NCI-H1092 treated with DMSO at 0.1 percent for 48 hours (cell line): Measurements from ENCODE around the gene NDUFS7.

Experiments
- DNase-seq: peaks from one replicate; lab custom pipeline; 2025; lab: John Stamatoyannopoulos, UW

NDUFS7 gene

DNA sequence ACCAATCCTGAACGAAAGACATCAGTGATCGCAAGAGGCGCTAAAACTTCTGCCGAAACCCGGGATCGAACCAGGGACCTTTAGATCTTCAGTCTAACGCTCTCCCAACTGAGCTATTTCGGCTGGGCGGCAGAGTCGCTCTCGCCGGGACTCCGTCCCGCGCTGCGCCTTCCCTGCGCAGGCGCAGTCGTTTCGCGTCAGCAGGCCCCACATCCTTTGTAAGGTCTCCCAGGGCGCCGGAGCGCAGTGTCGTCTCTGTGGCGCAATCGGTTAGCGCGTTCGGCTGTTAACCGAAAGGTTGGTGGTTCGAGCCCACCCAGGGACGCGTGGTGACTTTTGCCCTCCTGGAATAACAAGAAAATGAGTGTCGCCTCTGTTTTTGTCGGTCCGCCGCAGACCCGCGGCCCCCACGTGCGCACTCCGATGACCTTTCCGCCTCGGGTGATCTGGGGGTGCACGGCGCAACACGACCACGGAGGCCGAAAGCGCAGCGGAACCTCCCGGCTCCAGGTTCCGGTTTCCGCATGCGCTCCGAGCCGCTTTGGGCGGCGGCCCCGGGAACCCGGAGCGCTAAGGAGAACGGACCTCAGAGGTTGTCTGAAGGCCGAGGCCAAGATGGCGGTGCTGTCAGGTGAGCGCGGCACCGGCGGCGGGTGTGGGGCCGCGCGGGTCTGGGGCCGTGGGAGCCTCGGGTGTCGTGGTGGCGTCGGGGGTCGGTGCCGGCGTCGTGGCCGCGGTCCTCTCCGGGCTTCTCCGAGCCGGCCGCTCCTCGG, at the start of gene NDUFS7:
NDUFS7 (plus strand) TSS at position 596 of the 773 bp plus-strand sequence; CDS start at position 616, 20 bp downstream.
- peak; percentile 90 for DNase-seq

DNA sequence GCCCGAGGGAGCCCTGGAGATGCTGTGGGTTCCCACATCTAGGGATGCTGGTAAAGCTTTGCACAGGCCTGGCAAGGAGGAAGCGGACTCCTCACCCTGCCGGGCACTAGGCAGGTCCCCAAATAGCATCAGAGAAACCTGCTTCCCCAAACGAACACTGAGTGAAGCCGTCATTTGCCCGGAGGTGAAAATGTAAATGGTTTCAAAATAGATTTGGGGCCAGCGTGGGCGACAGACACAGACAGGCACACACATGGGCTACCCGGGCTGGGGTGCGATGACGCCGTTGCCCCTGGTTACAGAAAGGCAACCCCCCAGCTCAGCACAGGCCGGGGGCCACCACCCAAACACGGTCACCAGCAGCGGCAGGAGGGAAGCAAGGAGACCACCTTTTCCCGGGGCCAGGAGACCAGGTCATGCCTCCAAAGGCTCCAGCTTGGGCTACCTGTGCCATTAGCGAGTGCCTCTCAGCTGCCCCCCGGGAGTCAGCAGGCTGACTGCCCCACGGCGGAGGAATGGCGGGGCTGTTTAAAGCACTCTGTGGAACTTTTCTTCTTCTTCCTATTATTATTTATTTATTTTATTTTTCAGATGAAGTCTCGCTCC, 47.5 kb upstream of the NDUFS7 start:
- no peak for DNase-seq

DNA sequence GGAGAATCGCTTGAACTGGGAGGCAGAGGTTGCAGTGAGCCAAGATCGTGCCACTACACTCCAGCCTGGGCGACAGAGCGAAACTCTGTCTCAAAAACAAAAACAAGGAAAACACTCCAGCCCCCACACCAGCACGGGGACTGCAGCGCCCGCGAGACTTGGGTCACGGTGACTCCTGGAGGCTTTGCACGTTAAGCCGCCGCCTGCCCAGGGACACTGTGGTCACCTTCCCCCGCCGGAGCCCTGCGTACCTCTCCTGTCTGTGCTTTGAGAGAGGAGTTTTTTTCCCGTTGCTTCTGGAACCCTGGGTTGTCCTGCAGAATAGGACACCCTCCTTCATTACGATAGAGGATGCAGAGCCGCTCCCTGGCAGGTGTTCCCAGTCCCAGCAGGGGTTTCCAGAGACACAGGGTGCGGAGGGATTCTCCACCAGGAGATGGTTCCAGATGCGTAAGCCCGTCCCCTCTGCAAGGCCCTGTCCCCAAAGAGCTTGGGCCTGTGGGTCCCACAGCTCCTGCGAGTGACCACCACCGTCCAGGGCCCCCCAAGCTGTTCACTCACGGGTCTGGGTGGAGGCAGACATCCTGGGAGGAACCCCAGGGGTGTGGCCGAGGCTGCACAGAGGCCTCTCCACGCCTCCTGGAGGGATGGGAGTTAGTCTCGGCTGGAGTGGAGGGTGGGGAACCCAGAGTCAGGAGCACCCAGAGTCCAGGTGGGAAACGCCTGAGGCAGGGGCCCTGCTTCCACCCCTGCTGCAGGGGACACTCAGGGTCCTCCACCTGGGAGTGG, 42.8 kb upstream of the NDUFS7 start:
- DNase-seq = no peak

DNA sequence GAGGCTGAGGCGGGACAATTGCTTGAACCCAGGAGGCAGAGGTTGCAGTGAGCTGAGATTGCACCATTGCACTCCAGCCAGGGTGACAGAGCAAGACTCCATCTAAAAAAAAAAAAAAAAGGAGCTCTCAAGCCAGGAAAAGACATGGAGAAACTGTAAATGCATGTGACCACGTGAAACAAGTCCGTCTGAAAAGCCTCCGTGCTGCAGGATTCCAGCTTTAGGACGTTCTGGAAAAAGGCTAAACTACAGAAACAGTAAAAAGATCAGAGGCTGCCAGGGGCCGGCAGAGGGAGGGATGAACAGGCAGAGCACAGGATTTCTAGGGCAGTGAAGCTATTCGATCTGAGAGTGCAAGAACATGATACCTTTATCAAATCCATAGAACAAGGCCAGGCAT, 40.7 kb upstream of the NDUFS7 start:
- no peak for DNase-seq

DNA sequence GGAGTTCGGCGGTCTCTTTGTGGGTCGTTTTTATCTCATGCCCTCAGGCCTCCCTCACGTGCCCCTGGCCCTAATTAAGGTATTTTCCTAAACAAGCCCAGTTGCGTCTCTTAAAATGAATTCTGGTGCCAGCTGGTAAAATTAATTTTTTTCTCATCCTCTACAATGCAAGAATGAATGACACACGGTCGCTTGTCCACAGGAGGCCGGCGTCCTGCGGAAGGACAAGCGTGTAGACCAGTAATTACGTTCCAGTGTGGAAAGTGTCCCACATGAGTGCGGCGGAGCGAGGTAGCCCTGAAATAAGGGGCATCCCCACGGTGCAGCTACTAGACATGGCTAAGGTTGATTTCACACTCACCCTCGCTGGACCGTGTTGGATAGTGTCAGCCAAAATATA, 34.5 kb upstream of the NDUFS7 start:
- DNase-seq = no peak

DNA sequence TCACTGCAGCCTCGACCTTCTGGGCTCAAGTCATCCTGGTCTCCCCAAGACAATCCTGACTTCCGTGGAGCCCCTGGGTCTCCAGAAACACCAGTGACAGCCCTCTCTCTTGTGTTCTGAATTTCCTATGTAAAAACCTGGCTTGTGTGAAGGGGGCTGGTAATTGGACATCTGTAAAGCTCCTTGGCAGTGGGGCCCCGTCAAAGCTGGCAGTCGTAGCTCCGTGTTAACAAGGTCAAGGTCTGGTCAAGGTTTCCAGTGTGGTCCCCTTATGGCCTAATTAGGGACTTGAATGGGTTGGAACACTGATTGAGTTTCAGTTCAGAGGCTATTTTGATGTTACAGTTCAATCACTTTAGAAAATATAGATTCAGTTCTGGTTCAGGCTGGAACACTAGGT, 32.8 kb upstream of the NDUFS7 start:
- no peak for DNase-seq

DNA sequence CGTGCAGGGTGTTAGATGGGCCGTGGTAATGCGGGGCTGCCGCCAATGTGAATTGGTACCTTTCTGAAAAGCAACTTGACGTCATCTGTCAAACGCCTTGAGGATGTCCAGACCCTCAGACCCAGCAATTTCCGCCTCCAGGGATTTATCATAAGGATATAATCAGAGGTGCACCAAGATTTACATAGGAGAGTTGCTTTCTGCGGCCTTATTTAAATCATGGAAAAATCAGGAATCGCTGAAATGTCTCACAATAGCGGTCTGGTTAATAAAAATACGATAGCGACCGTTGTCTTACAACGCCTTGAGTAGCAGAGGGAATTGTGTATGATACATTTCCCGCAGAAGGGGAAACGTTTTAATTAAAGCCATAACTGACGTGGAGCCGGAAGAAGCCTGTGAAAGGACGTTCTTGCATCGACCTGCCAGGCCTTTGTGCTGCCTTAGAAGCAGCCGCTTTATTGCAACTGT, 32.3 kb upstream of the NDUFS7 start:
- no peak for DNase-seq

DNA sequence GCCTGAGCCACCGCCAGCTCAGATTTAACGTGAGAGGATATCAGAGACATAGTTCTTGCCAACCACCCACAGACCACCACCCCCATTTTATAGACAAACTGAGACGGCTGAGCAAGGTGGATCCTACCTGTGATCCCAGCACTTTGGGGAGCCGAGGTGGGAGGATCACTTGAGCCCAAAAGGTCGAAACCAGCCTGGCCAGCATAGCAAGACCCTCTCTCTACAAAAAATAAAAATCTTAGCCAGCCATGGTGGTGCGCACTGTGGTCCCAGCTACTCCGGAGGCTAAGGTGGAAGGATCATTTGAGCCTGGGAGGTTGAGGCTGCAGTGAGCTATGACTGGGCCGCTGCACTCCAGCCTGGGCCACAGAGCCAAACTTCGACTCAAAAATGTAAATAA, 30.6 kb upstream of the NDUFS7 start:
- no peak for DNase-seq

DNA sequence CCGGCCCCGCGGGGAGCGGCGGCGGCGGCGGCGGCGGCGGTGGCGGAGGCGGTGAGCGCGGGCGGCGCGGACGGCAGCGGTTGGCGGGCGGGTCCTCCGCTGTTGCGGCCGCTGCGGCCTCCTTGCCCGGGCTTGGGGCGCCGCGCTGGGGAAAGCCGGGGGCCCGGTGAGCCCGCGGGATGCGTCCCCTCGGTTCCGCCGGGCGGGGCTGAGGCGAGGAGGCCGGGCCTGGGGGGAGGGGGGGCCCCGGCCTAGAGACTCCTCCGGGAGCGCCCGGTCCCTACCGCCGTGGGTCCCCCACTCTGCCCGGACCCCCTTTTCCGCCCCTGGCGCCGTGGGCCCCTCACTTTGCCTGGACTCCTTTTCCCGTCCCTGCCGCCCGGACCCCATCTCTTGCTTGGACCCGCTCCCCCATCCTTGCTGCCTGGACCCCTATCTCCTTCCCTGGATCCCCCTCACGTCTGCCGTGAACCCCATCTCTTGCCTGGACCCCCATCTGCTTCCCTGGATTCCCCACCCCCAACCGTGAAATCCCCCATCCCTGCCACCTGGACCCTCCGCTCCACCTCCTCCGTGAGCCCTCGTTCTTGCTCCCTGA, 28.6 kb upstream of the NDUFS7 start:
- no peak for DNase-seq

DNA sequence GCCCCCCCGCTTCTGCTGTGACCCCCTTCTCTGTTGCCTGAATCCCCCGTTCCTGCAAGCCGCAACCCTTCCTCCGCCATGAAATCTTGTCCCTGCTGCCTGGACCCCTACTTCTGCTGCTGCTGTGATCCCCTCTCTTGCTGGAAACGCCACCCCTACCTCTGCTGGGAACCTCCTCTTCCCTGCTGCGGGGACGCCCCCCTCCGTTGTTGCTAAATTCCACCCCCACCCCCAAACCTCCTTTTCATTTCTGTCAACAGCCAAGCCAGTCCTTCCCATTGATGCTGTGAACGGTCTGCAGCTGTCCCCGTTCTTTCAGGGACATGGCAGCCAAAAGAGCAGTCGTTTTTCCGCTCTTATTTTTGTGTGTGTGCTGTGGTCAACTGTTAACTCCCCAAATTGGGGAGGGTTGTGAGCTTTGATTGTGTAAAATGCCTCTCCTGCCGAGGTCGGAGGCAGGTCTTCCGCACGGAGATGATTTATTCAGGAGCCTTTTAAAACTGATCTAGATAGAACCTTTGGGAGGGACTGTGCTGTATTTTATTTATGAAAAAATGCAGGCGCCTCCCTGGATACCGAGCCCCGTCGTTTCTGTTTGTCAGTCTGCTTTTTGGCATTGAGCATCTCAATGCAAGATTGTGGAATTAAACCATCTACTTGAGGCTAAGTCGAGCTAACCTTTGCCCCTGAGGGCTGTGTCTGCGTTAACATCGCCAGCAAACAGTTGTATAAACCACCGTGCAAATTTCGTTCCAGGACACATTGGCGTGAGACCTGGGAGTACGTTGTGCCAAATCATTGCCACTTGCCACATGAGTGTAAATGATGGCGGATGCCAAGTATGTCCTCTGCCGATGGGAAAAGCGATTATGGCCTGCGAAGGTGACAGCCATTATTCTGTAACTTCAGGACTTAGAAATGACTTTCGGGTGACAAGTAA, 27.9 kb upstream of the NDUFS7 start:
- DNase-seq = peak; percentile 35

DNA sequence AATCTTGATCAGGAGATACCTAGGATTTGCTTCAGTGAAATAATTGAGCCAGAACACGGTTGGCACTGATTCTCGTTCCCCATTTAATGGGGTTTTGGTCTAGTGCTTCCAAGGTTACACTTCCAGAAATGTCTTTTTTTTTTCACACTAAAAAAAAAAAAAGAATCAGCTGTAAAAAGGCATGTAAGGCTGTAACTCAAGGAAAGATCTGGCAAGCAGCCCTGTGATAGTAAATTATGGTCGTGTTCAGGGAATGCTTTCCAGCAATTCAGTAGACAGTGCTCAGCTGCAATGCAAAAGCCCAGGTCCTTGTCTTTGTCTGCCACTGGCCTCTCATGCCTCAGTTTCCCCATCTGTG, 27.2 kb upstream of the NDUFS7 start:
- peak; percentile 35 for DNase-seq

DNA sequence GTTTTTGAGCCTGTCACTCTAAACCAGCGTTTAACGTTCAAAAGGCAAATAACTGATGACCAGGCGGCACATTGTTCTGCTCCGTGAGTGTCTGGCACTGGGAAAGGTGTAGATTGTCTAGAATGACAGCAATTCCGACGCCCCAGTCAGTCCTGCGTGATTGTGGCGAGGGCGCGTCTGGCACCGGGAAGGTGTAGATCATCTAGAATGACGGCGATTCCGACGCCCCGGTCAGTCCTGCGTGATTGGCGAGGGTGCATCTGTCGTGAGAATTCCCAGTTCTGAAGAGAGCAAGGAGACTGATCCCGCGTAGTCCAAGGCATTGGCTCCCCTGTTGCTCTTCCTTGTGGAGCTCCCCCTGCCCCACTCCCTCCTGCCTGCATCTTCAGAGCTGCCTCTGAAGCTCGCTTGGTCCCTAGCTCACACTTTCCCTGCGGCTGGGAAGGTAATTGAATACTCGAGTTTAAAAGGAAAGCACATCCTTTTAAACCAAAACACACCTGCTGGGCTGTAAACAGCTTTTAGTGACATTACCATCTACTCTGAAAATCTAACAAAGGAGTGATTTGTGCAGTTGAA, 26.1 kb upstream of the NDUFS7 start:
- peak; percentile 51 for DNase-seq

DNA sequence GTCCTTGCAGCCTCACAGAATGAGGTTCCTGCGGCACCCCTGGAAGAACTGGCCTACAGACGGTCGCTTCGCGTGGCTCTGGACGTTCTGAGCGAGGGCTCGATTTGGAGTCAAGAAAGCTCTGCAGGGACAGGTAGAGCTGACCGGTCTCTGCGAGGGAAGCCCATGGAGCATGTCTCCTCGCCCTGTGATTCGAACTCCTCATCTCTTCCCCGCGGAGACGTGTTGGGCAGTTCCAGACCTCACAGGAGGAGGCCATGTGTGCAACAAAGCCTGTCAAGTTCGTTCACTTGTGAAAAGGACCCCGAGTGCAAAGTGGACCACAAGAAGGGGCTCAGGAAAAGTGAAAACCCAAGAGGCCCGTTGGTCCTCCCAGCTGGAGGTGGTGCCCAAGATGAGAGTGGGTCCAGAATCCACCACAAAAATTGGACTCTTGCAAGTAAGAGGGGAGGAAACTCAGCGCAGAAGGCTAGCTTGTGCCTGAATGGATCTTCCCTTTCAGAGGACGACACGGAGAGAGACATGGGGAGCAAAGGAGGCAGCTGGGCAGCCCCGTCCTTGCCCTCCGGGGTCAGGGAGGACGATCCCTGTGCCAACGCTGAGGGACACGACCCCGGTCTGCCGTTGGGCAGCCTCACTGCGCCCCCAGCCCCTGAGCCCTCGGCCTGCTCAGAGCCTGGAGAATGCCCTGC, 23.4 kb upstream of the NDUFS7 start:
- no peak for DNase-seq

DNA sequence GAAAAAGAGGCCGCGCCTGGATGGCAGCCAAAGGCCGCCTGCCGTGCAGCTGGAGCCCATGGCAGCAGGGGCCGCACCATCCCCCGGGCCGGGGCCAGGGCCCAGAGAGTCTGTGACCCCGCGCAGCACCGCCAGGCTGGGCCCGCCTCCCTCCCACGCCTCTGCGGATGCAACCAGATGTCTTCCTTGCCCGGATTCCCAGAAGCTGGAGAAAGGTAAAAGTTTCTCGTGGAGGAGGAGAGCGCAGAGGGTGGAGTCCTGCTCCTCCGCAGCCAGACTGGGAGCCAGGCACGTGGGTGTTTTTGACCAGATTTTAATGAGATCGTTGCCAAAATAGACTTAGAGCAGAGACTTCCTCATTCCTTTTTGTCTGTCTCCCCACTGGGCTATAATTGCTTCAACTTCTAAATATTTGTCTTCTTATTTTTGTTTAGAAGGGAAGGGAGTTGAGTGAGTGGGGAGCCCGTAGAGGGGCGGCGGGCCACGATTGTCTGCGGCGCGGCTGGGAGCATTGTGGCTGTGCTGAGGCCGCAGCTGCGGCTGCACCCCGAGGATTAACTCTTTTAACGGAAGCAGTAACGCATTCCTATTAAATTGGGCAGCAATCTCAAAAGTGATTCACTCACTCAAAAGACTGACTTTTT, 22.8 kb upstream of the NDUFS7 start:
- peak; percentile 55 for DNase-seq

DNA sequence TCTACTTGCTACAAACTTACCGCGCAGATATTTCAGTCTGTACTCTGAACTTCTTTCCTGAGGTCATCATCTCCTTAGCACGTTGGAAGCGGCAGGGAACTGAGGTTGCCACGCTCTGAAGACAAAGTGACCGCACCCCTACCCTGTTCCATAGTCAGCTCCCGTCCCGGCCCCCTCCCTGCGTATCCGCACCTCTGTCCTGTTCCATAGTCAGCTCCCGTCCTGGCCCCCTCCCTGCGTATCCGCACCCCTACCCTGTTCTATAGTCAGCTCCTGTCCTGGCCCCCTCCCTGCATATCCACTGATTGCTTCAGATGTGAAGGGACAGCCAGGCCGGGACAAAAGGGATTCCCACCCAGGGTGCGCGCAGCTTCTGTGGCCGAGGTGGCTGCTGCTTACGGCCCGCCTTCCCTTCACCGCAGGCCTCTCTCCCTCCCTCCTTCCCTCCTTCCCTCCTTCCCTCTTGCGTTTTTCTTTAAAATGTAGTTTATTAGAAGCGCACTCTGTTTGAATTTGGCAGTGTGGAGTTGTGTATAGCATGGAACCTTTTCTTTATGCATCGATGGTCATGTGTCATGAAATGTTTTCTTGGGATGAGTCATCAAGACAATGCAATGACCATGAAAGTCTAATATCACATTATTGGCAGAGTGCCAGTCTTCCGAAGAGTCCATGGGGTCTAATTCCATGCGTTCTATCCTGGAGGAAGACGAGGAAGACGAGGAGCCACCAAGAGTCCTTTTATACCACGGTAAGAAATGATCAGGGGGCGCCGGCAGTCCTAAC, 21.9 kb upstream of the NDUFS7 start:
- DNase-seq = no peak

DNA sequence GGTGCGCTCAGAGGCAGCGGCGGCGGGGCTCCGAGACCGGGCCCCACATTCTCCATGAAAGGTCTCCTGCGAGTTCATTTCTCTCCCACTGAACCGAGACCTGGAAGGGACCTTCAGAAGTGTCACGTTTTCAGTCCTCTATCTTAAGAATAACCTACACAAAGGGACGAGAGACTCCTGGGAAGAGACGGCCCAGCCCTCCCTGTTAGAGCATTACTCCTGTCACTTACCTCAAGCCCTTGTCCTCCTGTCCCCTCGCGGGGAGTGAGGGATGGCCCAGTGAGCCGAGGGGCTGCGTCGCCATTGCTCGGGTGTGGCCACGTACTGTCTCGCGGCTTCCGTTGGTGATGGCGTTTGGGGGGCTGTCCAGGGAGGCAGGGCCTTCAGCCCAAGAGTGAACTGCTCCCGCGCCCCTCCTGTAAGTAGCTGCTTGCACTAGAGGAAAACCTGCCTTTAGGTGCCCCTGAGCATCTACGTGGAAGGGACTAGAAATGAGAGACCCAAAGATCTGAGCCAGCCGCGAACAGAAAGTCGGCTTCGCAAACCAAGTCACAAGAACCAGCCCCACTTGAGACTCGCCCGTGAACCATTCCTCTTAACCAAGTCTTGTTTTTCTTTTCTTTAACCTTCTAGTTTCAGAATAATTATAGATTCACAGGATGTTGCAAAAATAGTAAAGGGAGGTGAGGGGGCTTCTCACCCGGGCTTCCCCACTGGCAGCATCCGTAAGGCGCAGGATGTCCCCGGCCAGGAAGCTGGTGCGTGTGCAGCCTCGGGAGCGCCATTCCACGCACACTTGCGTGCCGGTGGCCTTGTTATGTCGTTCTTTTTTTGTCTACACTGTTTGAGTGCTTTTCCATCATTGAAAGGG, 21.1 kb upstream of the NDUFS7 start:
- DNase-seq = no peak

DNA sequence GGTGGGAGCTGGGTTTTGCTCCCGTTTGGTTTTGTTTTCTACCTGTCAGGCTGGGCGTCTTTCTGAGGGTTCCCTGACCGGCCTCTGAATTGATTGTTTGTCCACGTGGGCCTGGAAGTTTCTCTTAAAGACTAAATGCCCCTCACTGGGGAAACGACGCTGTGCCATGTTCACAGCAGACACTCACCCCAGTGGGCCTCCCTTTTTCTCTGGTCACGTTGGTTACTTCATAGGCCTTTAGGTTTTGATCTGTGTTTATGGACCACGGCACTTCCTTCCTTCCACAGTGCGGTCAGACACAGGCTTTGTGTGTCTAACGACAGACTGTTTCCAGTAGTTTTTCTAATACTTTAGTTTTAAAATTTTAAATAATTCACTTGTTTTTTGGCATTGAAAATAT, 20.1 kb upstream of the NDUFS7 start:
- DNase-seq = no peak

DNA sequence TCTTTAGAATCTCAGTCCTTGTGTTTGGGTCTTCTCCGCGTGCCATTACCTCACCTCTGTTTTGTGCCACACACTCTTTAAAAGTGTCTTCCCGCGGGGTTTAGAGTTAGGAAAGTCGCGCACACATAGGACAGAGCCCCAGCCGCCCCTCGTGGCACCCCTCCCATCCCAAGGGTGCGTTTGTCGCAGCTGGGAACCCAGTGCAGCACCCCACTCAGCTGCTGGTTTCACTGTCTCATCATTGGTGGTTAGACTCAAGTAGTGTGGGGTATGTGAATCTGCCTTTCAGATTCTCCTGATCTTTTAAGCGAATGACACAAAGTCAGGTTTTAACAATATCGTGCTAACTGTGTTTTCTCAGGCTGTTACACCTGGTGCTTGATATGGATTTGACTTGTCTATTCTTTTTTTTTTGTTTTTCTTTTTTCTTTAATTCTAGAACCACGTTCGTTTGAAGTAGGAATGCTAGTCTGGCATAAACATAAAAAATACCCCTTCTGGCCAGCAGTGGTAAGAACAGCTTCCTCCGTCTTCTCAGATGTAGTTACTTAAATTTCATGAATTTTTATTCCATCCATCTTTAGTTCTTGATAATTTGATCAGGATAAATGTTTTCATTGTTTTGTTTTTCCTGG, 19.5 kb upstream of the NDUFS7 start:
- DNase-seq = no peak
